NT2/D1 (cell line): ENCODE data around the gene XPO6.

Experiments used
- YY1 ChIP-seq: IDR thresholded peaks from 2 replicates; pipeline ENCODE4 v1.6.1; 2011; ENCODE audit not compliant: insufficient read length, insufficient read depth
- ZNF274 ChIP-seq: IDR thresholded peaks from 2 replicates; pipeline ENCODE4 v1.6.1; 2011; ENCODE audit warnings: mild to moderate bottlenecking, low read depth, low read length

DNA sequence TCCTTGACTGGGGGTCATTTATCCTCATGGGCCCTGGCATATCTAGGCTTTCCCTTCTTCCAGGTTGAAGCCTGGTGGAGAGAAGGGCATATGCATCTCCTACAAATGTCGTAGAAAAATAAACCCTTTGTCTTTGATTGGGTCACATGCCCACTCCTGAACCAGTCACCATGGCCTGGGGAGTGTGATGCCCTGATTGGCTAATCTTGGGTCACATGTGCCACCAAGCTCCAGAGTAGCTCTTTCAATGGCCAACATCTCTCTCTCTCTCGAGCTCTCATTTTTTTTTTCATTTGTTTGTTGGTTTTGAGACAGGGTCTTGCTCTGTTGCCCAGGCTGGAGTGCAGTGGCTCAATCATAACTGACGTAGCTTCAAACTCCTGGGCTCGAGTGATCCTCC lies 5.6 kb upstream of the XPO6 start:
- TF ChIP-seq ZNF274 (no peak), YY1 (no peak)
